RWPE1 (cell line): ENCODE measurements around the gene TENT4B.

Experiments
- CTCF ChIA-PET: fragments of 350-600 bp; sonication (Branson Sonifier 250); formaldehyde crosslinking; extraction: SDS; loops from one replicate; lab custom pipeline; 2021; lab: Yijun Ruan, JAX
- POLR2A ChIA-PET: fragments of 400-600 bp; formaldehyde crosslinking; extraction: SDS; loops from one replicate; lab custom pipeline; 2020; ENCODE audit warnings: antibody characterized with exemption; ENCODE audit not compliant: low non-redundant PET; lab: Yijun Ruan, JAX
- DNase-seq: peaks from one replicate; pipeline ENCODE4 v3.0.0; 2012; ENCODE audit warnings: low spot score
- H3K27ac ChIP-seq: fragments of 450-650 bp; 2 replicates; pipeline ENCODE4 v1.5.1; 2017
- CTCF ChIP-seq: fragments of 450-650 bp; conservative IDR thresholded peaks from 2 replicates; pipeline ENCODE4 v1.5.1; 2017; ENCODE audit warnings: low read depth, mild to moderate bottlenecking

The TENT4B gene

GRCh38 chr16:50152807-50153595, at the start of gene TENT4B:
TSS of gene TENT4B (plus strand) at chr16:50153306. CDS start at chr16:50153622, 316 bp downstream.
- ChIA-PET POLR2A (no interaction called here), CTCF (interaction anchor here (0.5 kb wide), 1 partner anchor 215 kb away, joined by 3 read pairs; no protein-coding TSS in a partner anchor)
- peak; percentile 91 for DNase-seq
- H3K27ac ChIP-seq, result peak within 1 kb of the TSS; percentile 89
- no peak for TF ChIP-seq CTCF

- no peak for DNase-seq
- 0 out of 2 replicates have a peak overlapping the region, but pooled peaks have one; percentile 6 for H3K27ac ChIP-seq
- no peak for TF ChIP-seq CTCF
- POLR2A ChIA-PET, result no interaction called here
- CTCF ChIA-PET, result no interaction called here
These were observed 49.3 kb upstream of the TENT4B start for GRCh38 chr16:50103764-50104163.

- ChIA-PET POLR2A (no interaction called here), CTCF (interaction anchor here (0.5 kb wide), 1 partner anchor 505 kb away, joined by 4 read pairs; no protein-coding TSS in a partner anchor)
- peak; percentile 15 for DNase-seq
- TF ChIP-seq CTCF, result no peak
- H3K27ac ChIP-seq, result no peak overlapping the region
These were observed 38.6 kb upstream of the TENT4B start for GRCh38 chr16:50114357-50115129.

- ChIA-PET CTCF (no interaction called here), POLR2A (no interaction called here)
- no peak for DNase-seq
- no peak for TF ChIP-seq CTCF
- H3K27ac ChIP-seq, result no peak overlapping the region
These were observed 32.4 kb upstream of the TENT4B start for GRCh38 chr16:50120711-50121110.

DNA sequence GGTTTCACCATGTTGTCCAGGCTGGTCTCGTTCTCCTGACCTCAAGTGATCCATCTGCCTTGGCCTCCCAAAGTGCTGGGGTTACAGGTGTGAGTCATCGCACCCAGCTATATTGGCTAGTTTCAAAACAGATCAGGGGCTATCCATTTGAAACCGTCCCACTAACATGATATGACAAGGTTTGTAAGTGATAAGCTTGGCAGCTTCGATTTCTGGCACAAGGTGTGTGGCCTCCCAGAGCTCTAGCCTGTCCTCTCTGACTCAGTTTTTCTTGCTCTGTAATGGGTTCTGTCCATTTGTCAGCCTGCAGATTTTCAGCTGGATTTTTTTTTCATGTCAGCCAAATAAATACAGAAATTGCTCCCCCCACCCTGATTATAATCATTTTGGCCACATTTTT, 31.8 kb upstream of the TENT4B start:
- TF ChIP-seq CTCF, result no peak
- ChIA-PET CTCF (no interaction called here), POLR2A (no interaction called here)
- H3K27ac ChIP-seq, result no peak overlapping the region
- no peak for DNase-seq

DNA sequence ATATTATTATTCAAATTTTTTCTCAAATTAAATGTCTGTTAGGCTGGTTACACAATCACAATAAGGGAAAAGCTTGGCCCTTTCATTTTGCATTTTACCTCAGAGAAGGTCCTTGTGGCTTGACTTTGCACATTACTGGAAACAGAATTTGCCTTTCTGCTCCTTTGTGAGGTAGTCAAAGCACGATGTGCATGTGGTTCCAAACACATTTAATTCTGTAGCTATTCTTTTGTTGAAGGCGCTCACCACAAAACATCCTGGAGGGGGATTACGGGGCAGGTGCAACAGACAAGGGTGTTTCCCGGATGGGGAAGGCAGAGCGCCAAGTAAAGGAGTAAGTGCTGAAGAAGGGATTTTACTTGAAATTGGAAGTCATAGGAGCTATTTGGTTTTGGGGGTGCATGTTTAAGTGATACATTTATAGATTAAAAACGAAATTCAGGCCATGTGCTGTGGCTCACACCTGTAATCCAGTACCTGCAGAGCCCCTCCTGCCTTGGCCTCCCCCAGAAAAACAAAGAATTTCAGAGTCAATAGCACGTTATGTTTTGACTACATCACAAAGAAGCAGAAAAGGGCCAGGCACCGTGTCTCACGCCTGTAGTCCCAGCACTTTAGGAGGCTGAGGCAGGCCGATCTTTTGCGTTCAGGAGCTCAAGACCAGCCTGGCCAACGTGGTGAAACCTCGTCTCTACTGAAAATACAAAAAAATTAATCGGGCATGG, 31.2 kb upstream of the TENT4B start:
- CTCF ChIA-PET, result no interaction called here
- DNase-seq, result no peak
- no peak overlapping the region for H3K27ac ChIP-seq
- TF ChIP-seq CTCF, result no peak
- POLR2A ChIA-PET, result no interaction called here
